HG03039 (cell line): Measurements from ENCODE around the gene HYAL1.
"Not testable (repeated sequence)": the region's sequence is repeated elsewhere in the genome, so short reads cannot be mapped to it uniquely, and the experiment has no call there.

ENCODE experiments used
- ATAC-seq: cut with Tn5 transposase; IDR thresholded peaks from one replicate; pipeline ENCODE4 v1.9.1; 2021; ENCODE audit warnings: mild to moderate bottlenecking, moderate library complexity; ENCODE audit not compliant: unreplicated experiment

HYAL1 gene

DNA sequence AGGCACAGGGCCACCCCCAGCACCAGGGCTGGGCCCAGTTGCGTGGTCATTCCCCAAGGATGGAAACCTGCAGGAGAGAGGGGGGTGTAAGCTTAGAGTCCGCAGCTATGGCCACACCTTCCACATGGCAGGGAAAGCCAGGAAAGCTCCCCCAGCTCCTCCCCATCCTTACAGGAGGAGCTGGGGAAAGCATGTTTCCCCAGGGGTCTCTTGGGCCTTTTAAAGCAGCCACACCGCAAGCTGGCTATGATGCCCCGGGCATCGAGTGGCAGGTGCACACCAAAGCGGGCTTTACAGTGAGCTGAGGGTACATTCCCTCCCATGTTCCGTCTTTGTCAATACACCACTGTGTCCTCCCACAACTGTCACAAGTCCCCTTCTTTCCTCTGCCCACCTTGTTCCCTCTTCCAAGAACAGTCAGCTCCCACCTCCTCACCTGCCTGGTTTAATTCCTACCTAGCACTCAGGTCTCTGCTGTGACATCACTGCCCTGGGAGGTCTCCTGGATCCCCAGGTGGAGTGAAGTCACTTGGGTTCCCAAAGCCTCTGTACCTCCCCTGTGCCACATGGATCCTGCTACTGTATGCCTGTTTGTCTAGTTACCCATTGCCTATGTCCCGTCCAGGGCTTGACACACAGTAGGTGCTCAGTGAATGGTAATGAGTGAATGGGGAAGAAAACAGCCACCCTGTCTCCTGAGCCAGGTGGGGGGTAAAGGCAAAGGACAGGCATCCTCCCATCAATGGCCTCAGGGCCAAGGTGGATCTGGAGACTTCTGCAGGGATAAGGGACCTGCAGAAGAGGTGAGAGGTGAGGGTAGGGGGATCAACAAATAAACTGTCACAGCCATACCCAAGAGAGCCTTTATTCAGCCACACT is 7.6 kb downstream of the HYAL1 start:
- ATAC-seq: no peak

DNA sequence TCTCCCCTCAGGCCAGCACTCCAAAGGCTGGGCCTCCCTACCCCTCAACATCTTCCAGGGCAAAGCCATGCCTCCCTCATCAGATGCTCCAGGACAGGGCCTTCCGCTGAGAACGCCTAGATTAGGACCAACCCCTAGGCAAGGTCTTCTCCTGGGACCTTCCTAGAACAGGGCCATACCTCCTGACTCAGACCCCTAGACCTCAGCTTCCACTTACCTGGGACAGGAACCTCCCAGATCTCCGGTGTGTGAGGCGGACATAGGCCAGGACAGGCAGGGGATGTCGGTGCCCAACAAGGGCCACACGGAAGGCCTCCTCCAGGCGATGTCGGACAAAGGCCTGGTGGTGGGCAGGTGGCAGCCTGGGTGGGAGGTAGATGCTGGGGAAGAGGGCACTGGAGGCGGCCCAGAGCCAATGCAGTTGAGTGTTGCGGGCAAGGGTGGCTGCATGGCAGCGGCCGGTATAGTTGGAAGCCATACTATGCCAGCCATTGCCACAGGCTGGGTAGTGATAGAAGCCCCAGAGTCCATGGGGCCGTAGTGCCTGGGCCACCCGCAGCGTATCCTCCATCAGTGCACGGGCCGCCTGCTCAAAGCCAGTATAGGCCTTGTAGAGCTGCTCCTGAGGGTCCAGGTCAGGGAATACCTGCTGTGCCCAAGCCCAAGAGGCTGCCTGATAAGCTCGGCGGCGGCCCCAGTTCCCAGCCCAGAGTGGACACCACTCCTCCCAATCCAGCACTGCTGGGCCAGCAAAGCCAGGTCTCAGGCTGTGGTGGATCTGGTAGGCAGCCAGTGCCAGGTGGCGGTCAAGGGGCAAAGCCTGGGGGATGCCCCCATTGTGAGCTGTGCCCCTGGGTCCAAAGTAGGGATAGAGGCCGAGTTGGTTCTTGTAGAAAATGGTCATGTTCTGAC is 8.6 kb downstream of the HYAL1 start:
- no peak for ATAC-seq

DNA sequence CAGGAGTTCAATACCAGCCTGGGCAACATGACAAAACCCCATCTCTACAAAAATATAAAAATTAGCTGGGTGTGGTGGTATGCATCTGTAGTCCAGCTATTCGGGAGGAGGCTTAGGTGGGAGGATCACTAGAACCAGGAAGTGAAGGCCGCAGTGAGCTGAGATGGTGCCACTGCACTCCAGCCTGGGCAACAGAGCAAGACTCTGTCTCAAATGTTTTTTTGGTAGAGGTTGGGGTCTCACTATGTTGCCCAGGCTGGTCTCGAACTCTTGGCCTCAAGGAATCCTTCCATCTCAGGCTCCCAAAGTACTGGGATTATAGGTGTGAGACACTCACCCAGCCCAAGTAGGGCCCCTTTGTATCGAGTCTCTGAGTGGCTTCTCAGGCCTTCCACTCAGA is 9.3 kb downstream of the HYAL1 start:
- no peak for ATAC-seq

DNA sequence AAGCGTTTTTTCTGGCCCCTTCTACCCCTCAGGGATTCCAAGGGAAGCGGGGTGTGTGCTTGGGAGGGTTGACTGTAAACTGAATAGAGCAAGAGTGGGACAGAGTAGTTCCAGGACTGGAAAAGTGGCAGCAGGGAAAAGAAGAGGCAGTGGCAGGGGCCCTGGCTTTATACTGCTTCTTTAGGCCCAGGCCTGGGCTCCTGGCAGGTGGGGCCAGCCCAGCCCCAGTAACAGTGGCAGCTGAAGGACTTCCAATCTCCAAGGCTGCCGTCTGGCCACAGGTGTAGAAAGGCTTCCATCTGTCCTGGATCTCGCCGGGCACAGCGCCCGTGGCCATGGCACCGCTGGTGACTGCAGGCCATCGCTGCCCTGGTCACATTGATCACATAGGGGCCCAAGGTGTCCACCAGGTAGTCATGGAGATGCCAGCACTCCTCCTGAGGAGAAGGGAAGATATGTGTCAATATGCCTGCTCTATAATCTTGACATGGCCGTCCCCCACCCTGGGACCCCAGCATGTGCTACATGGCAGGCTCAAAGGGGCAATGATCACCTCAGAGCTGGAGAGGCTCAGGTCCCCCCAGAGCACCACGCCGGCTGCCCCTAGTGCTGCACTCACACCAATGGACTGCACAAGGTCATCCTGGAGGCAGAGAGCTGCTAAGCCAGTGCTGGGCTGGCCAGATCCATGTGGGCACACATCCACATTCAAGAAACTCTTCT is 10.1 kb downstream of the HYAL1 start:
- ATAC-seq: no peak

DNA sequence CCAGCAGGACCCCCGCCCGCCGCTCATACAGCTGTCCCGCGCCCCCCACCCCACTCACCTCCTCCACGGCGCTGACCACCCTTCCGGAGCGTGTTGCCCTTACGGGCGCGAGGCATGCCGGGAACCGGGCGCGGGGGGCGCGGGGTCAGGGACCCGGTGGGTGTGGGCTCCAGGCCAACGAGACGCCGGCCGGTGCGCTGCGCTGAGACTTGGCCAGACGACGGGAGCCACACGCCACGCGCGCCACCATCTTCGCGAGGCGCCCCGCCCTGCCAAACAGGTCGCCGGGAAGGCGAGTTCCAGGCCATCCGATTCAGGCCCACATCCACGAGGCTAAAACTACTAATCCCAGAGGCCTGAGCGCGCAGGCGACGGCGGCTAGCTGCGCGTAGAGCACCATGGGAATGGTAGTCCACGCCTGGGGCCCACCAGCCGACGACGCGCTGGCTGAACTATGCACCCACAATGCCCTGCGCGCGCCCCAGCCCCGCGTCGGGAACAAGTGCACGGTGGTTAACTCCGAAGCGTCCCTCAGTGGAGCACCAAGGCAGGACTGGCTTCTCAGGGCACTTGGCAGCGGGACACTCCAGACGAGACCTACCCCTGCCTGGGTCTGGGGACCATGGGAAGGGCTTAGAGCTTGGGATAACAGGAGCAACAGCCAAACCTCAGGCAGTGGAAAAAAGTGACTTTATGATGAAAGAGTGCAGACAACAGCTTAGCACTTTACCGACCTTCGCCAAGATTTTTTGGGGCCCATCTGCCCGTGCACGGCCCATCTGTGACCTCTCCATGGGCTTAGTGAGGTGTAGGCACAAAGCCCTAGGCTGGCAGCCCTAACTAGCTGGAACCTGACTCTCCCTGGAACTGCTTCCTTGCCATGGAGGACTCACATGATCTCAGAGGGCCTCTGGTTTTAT is 11.0 kb downstream of the HYAL1 start, which contains the start of gene IFRD2:
TSS of gene IFRD2 (minus strand) at position 271 of the 920 bp plus-strand sequence. CDS start at position 116, 155 bp downstream.
- ATAC-seq: peak; percentile 86

DNA sequence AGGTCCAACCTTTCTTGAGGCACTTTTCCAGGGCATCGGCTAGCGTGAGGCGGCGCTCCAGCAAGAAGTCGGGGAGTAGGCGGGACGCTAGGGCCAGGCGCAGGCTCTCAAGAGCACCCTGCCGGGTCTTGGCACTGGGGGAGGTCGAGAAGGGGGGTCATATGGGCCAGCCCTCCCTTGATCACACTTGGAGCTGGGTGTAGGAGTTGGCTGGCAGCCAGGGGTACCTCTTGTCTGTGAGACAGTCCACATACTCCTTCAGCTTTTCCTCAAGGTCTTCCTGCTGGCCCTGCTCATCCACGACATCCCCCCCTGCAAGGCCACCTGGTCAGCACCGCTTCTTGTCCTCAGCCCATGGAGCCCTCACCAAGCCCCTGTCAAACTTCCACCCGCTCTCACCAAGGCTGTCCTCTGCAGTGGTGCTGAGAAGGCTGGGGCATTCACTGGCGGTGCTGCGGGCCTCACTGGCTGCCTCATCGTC is 13.2 kb downstream of the HYAL1 start:
- no peak for ATAC-seq

DNA sequence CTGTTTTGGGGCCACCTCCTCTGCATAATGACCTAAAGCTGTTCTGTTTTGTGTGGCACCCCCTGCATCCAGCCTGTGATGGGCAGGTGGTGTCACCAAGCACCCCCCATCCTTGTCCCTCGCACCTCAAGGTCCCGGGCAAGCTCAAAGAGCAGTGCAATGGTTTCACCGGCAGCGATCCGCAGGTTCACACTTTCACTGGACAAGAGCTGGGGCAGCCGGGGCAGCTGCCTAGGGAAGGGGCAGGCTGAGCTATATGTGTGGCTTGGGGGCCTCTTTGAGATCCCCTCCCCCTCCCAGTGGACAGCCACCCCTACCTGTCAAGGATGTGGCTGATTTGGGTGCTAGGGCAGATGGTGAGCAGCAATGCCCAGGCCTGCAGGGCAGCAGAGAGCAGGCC is 14.2 kb downstream of the HYAL1 start:
- no peak for ATAC-seq

DNA sequence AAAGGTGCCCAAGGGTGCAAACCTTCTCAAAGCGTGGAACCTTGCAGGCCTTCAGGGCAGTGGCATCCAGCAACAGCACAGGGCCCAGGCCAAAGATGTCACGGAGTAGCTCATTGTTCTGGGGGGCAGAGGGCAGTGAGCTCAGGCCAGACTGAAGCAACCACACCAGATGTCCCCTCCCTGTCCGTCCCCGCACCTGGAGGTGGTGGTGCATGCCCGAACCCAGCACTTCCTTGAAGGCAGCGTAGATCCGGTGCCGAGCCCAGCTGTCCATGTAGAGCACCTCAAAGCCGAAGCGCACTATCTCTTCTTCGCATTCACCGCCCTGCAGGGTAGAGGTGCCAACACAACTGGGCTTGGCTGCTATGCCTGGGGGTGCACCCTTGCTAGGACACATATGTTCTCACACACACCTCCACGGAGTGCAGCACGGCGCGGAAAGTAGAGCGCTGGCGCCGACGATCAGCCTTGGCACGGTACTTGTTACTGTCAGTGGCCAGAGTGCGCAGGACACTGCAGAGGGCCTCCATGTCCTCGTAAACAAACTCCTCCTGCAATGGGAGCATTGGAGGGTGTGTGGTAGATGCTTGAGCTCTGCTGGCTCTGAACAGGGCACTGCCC is 14.9 kb downstream of the HYAL1 start:
- no peak for ATAC-seq

DNA sequence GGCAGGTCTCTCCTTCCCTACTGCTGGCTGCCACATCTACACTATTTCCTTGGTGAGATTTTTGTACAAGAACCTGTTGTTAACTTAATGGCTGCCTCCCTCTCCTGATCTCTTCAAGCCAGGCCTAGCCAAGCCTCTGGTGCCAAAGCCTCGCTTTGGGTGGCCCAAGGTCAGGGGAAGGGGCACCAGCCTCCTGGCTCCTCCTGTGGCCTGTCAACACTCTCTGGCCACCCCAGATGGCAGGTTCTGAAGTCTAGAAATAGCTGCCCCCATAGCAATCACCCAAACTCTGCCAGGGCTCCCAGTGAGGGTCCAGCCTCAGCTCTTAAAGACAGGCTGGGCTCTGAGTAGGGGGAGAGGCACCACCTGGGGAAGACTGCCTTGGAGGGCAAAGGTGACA is 16.1 kb downstream of the HYAL1 start:
- no peak for ATAC-seq

DNA sequence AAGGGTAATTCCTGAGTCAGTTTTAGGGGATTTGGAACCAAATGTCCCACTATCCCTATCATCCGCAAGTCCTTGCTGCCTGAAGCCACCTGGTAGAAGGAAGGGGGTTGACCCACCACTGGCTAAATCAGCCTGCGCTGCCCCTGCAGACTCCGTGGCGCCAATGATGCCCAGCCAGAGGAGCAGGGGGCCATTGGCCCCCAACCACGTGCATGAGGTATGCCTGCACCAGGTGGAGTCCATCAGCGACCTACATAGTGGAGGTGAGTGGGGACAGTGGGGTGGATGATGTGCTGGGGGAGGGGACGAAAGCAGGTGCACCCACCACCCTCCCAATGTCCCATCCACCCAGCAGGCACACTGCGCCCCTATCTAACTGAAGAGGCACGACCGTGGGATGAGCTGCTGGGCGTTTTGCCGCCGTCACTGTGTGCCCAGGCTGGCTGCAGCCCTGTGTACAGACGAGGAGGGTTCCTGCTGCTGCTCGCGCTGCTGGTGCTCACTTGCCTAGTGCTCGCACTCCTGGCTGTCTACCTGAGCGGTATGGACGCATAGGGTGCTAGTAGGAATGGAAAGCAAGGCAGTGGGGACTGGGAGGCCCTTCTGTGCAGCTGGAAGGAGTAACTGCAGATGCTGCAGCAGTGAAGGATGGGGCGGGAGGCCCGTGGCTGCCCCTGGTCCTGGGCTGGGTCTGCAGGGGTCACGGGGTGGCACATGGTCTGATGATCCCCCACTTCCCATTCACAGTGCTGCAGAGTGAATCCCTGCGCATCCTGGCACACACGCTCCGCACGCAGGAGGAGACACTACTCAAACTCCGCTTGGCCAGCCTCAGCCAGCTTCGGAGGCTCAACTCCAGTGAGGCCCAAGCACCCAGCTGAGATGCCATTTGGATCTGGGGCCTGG is 16.8 kb downstream of the HYAL1 start:
- ATAC-seq: no peak

DNA sequence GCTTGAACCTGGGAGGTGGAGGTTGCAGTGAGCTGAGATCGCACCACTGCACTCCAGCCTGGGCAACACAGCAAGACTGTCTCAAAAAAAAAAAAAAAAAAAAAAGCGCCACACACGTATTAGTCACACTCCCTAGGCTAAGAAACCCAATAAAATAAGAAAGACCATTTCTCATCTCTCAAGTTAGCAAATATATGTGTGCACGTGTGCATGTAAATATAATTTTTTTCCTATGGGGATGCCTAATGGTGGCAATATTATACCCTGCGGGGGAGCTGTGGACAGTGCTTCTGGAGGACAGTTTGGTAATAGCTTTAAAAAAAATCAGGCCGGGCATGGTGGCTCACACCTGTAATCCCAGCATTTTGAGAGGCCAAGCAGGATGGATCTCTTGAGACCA is 19.3 kb downstream of the HYAL1 start:
- ATAC-seq: not testable (repeated sequence)

DNA sequence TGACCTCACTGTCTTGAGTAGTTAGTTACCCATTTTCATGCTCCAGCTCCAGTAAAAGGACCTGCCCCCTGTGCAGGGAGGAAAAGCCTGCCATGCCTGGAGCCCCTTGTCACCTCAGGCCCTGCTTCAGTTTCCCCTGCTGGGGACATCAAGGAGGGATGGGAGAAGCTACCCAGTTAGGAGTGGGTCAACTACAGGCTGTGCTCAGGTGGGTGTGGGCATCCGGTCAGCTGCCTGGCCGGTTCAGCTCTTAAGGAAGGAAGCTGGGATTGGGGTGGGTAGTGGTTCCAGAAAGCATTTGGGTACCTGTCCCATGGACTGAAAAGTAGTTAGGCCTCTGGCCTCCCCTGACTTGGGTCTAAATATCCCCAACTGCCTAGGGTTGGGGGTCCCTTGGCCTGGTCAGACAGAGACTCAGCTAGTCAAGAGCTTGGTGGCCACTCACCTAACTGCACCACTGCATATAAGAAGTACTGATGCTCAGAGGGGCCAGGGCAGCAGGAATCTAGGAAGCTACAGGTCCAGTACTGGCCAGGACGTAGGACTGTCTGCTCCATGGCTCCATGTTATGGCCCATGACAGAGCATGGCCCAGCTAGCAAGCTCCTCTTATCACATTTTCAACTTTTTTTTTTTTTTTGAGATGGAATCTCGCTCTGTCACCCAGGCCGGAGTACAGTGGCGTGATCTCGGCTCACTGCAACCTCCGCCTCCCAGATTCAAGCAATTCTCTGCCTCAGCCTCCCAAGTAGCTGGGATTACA is 23.9 kb downstream of the HYAL1 start:
- ATAC-seq: no peak

DNA sequence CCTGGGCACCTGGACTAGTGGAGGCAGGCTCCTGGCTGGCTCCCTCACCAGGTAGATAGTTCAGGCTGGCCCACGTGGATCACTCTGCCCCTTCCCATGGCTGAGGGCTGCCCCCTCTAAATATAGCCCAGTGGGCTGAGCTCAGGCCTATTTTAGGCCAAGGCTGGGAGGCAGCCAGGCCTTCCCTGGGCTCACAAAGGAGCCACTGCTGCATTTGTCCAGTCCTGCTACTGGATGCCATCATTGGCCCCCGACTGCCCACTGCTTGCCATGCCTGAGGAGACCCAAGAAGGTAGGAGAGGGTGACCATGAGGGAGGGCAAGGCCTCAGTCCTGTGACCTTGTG is 24.5 kb downstream of the HYAL1 start, which contains the start of gene LSMEM2:
TSS of gene LSMEM2 (plus strand) at position 208 of the 345 bp plus-strand sequence. CDS start at position 235, 27 bp downstream.
- ATAC-seq: no peak

DNA sequence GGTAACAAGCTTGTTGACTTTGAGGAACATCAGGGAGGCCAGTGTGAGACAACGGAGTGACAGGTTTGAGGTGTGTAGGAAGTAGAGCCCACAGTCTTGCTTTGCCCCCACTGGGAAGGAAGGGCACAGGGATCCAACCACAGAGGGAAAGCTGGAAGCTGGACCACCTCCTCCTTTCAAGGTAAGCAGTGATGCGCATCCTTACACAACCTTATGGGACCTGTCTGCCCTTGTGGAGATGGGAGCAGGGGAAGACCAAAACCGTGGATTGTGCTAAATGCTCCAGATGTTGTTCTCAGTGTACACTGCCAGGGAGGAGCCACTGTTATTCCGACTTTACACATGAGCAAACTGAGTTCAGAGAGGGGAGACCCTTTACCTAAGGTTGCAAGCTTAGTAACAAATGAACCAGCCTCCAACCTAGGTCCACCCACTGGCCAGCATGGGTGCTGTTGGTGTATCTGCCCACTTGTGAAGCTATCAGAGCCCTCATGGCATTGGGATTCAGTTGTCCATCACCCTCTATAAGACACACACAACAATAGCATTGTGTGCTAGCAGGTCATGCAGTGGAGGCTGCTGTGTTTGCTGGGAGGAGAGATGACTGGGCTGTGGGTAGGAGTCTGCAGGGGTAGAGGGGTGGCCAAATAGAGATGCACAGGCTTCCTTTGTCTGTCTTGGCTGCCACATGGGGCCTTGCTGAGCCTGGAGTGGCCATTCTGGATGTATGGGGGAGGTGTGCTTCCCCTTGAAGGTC is 25.1 kb downstream of the HYAL1 start:
- no peak for ATAC-seq

DNA sequence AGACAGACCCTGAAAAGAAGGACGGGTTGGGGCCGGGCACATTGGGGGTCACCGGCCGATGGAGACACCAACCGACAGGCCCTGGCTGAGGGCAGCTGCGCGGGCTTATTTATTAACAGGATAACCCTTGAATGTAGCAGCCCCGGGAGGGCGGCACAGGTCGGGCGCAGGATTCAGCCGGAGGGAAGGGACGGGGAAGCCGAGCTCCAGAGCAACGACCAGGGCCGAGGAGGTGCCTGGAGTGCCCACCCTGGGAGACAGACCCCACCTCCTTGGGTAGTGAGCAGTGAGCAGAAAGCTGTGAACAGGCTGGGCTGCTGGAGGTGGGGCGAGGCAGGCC is 26.6 kb downstream of the HYAL1 start:
- no peak for ATAC-seq

DNA sequence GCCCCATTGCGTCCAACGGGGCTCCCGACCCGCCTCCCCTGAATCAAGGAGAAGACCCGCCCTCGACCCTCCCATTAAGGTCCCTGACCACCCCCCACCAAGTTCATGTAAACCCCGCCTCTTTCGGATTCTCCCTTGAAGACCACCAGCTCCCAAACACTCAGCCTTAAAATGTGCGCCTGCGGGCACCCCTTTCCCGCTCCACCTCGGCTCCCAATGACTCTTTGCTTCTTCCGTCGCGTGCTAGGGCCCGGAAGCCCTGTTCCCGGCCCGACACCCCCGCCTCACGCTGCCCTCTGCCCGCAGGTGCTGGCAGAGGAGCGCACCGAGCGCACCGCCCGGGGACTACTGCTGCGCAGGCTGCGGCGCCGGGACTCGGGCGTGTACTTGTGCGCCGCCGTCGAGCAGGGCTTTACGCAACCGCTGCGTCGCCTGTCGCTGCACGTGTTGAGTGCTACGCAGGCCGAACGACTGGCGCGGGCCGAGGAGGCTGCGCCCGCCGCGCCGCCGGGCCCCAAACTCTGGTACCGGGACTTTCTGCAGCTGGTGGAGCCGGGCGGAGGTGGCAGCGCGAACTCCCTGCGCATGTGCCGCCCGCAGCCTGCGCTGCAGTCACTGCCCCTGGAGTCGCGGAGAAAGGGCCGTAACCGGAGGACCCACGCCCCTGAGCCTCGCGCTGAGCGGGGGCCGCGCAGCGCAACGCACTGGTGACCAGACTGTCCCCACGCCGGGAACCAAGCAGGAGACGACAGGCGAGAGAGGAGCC is 27.2 kb downstream of the HYAL1 start:
- ATAC-seq: no peak
